H1 (cell line): Measurements from ENCODE around the gene KLHL26. TPM values are rescaled to one million over a fixed set of nuclear protein-coding genes. Genes with fewer than 3 reads are reported as not detected.

ENCODE experiments used
- CHD7 ChIP-seq: fragments of 300-600 bp; sonication (generic); IDR thresholded peaks from 2 replicates; pipeline ENCODE4 v1.7.1; 2012; ENCODE audit warnings: low read length, moderate library complexity, mild to moderate bottlenecking, inconsistent platforms; ENCODE audit not compliant: insufficient replicate concordance
- JUND ChIP-seq: IDR thresholded peaks from 2 replicates; pipeline ENCODE4 v1.6.1; 2011; ENCODE audit warnings: mild to moderate bottlenecking, improper control_type of control experiment, low read length
- RNF2 ChIP-seq: fragments of 200-900, 300-1000 bp; sonication (generic); IDR thresholded peaks from 2 replicates; pipeline ENCODE4 v1.7.1; 2016; ENCODE audit warnings: borderline replicate concordance, low read depth, mild to moderate bottlenecking, antibody characterized with exemption, low read length; ENCODE audit not compliant: poor library complexity, severe bottlenecking; ENCODE audit errors: missing control alignments
- polyA plus RNA-seq, 7 experiments: library from polyadenylated mRNA; depleted of rRNA in 3 of 7; stranded (reverse) in 5 of 7; unstranded in 2 of 7; fragments of >200 nt in 5 of 7; fragments of 200-250 nt in 2 of 7; gene quantifications; 1 replicate in 5 of 7; 2 replicates in 1 of 7; 4 replicates in 1 of 7; pipeline versions ENCODE4 v1.2.1 to v1.2.3, GENCODE V29; 2011 to 2013; ENCODE audit warnings: missing spikeins in 2 of 7, mixed read lengths in 2 of 7
- total RNA-seq: library from RNA; stranded (reverse); fragmentation: NEBNext Ultra II Directional; extraction: Animal tissue kit (Norgen Biotek cat#: 25700); gene quantifications from 2 replicates; pipeline ENCODE4 v1.2.1, GENCODE V29; 2021

The KLHL26 gene
- total and polyA plus RNA-seq, 2 of the 8 experiments (the other 6 are each of a cell fraction or from before 2014, with no cell fraction given) = 2.2 to 8.8 TPM

- TF ChIP-seq RNF2 (no peak), CHD7 (no peak), JUND (no peak)
Observed at GRCh38 chr19:18712981-18713380, 76.2 kb downstream of the KLHL26 start (continued).
